Astrocyte (in vitro differentiated cells and primary cell): ENCODE data around the gene KRAS.

Source experiments
- CTCF ChIP-seq: IDR thresholded peaks from 2 replicates; pipeline ENCODE4 v1.5.1; 2011; ENCODE audit warnings: low read depth, mild to moderate bottlenecking, inconsistent platforms, low read length, moderate library complexity; ENCODE audit not compliant: insufficient read depth
- EZH2 ChIP-seq: IDR thresholded peaks from 2 replicates; pipeline ENCODE4 v1.6.1; 2012; ENCODE audit warnings: mild to moderate bottlenecking, low read length, inconsistent platforms; ENCODE audit not compliant: insufficient read depth

- TF ChIP-seq CTCF (no peak), EZH2 (no peak)
Measured at GRCh38 chr12:25283006-25283405, 32.3 kb upstream of the KRAS start.
